GM21390 (cell line): ENCODE data around the gene MSTO1.
"Not testable (repeated sequence)": the region's sequence is repeated elsewhere in the genome, so short reads cannot be mapped to it uniquely, and the experiment has no call there.

Experiments
- ATAC-seq: cut with Tn5 transposase; IDR thresholded peaks from one replicate; pipeline ENCODE4 v1.9.1; 2021; ENCODE audit not compliant: unreplicated experiment

MSTO1 gene

GRCh38 chr1:155609515-155610256 lies at the start of gene MSTO1:
TSS of gene MSTO1 (plus strand) at chr1:155610218. CDS start at chr1:155610249, 31 bp downstream.
- peak; percentile 89 for ATAC-seq

GRCh38 chr1:155561779-155562580 lies 48.0 kb upstream of the MSTO1 start:
- peak; percentile 20 for ATAC-seq

- peak; percentile 63 for ATAC-seq
Measured at GRCh38 chr1:155562581-155563376, 47.2 kb upstream of the MSTO1 start, which contains the start of gene ASH1L. TSS of gene ASH1L (minus strand) at chr1:155562803. CDS start at chr1:155521519, 41,284 bp downstream.

- ATAC-seq, result not testable (repeated sequence)
Measured at GRCh38 chr1:155563377-155564022, 46.5 kb upstream of the MSTO1 start.

- no peak for ATAC-seq
Measured at GRCh38 chr1:155569988-155570592, 39.9 kb upstream of the MSTO1 start.

- ATAC-seq, result no peak
Measured at GRCh38 chr1:155570593-155570990, 39.4 kb upstream of the MSTO1 start.

- no peak for ATAC-seq
Measured at GRCh38 chr1:155574077-155574476, 35.9 kb upstream of the MSTO1 start.

- not testable (repeated sequence) for ATAC-seq
Measured at GRCh38 chr1:155575608-155576007, 34.4 kb upstream of the MSTO1 start.

- not testable (repeated sequence) for ATAC-seq
Measured at GRCh38 chr1:155583846-155584245, 26.2 kb upstream of the MSTO1 start.

GRCh38 chr1:155589282-155589681 lies 20.7 kb upstream of the MSTO1 start:
- ATAC-seq, result not testable (repeated sequence)

- not testable (repeated sequence) for ATAC-seq
Measured at GRCh38 chr1:155590516-155591247, 19.3 kb upstream of the MSTO1 start.

- ATAC-seq, result no peak
Measured at GRCh38 chr1:155591770-155592169, 18.2 kb upstream of the MSTO1 start.

- not testable (repeated sequence) for ATAC-seq
Measured at GRCh38 chr1:155595877-155596474, 14.0 kb upstream of the MSTO1 start.

- ATAC-seq, result no peak
Measured at GRCh38 chr1:155596864-155597263, 13.2 kb upstream of the MSTO1 start.

- no peak for ATAC-seq
Measured at GRCh38 chr1:155598842-155599331, 11.1 kb upstream of the MSTO1 start.

- not testable (repeated sequence) for ATAC-seq
Measured at GRCh38 chr1:155599828-155600572, 10.0 kb upstream of the MSTO1 start.

GRCh38 chr1:155607708-155608107 lies 2.3 kb upstream of the MSTO1 start:
- ATAC-seq, result no peak

- ATAC-seq, result no peak
Measured at GRCh38 chr1:155608888-155609225, 1.2 kb upstream of the MSTO1 start.
